ENCODE results near the gene SUPT4H1.

Gene SUPT4H1

DNA sequence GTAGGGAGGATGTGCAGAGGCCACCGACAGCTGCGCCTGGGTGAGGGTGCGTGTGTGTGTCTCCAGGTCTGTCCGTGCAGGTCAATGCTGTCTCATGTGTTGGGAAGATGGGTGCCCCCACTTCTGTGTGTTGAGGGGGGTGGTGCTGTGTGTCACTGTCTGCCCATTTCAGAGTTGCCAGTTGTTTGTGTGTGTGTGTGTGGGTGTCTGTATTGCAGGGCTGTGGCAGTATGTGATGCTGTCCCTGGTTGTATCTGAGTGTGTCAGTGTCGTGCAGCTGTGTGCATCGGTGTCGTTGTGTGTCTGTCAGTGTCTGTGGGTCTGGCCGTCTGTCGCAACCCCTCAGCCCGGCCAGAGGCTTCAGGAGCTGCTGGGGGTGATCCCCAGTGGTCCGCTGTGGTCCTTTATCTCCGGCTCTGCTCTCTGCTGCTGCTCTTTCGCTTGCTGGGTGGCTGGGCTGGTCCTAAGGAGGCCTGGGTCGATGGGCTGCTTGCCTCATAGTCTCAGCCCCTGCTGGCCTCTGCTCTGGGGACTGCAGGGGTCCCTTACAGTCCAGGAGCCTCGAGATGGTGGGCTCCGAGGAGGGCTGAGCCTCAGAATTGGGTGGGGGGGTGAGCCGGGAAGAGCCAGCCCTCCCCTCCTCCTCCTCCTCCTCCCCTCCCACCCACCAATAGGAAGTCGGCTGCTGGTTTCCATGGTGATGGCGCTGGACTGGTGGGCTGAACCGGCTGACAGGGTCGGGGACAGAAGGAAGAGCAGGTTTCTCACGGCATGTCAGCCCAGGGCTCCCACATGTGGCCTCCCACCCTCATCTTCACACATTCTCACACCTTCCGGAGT, 23.6 kb downstream of the SUPT4H1 start, which contains the start of gene TSPOAP1:
TSPOAP1 (minus strand) TSS at position 601 of the 840 bp plus-strand sequence. CDS start 875 bp downstream, outside the sequence.
- DNase-seq, result peak; percentile 90

DNA sequence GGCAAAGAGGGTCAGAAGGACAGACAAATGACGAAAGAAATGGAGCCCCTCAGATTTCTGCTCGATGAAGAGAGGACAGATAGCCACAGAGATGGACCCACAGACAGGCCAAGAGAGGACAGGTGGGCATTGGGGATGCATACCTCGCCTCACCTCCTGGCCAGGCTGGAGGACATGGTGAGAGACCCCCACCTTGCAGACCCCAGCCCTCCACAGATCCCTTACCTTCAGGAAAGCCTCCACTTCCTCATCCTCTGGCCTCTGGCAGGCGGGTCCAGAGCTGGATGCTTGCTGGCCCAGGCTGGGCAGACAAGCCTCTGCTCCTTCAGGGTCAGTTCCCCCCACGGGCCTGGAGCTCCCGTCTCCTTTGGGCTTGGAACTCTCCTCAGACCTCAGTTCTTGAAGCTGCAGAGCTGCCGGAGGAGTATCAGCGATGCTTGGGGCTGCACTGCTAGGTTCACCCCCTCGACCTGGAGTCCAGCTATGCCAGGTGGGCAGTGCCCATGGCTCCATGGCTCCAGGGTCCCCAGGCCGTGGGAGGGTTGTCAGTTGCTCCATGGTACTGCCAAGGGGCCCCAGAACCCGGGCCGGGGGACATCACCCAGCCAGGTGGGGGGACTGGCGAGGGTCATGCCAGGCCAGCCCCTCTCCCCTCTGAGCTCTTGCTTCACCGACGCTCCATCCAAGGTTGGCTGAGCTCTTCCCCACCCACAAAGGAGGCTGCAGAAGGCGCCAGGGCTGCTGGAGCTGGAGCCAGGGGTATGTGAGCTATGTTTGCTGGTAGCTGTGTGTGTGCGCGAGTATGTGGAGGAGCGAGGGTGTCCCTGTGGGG, 24.4 kb downstream of the SUPT4H1 start:
- no peak for DNase-seq

DNA sequence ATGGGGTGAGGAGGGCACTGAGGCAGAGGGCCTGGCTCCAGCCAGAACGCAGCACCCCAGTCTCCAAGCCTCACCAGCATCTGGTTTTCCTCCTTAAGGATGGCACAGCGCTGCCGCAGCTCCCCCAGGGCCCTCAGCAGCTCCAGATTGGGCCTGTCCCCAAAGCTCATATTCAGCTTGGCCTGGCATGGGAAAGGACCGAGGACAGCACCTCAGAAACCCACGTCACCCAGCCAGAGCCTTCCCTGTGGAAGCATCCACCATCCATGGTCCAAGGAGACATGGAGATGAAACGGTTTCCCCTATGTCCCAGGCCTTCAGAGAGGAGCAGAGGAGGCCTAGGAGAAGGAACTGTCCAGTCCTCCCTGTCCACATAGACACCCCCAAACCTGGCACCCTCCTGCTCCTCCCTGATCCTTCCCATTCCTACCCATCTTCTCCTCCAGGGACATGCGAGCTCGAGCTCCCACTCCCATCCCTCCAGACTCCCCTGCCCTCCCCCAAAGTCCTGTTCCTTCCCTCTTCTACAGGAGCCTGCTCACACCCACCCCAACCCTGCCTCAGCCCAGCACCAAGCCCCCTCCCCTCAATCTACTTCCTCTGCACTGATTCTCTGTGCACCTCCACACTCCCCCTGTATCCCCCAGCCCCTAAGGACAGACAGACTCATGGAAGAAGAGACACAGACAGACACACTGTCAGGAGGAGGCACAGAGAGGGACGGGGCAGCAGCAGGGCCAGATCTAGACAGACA, 25.2 kb downstream of the SUPT4H1 start:
- no peak for DNase-seq

DNA sequence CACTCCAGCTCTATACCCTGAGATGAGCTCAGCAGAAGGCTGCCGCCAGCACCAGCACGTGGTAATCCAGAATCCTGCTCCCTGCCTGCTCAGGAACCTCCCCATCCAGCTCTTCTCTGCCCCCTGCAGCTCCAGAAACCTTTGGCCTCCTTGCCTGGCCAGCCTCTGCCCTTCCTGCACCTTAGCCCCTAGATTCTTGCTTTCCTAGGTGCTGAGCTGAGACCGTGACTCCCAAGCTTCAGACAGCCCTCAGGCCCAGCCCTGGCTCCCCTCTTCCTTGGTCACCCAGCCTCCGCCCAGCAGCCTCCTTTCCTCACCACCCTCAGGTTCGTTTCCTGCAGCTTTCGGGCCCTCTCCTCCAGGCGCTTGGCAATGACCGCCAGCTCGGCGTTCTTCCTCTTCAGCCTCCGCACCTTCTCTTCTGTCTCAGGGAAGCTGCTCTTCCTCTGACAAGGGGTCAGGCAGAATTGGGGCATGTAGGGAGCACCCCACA, 26.0 kb downstream of the SUPT4H1 start:
- no peak for DNase-seq

DNA sequence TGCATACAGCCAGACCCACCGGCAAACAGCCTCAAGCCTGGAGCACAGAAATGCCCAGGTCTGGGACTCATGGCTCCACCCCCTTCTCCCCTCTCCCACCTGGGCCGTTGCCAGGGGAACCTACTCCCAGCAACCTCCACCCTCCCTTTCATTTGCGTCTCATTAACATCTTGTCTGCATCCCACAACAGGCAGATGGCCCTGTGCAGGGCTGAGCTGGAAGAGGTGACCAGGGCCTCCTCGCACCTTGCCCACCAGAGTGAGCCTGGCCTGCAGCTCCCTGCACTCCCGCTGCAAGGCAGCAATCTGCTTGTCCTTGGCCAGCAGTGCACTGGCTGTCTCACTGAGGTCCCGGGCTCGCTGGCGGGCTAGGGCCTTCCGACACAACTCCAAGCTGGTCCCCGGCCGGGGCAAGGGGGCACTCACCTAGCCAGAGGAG, 26.7 kb downstream of the SUPT4H1 start:
- peak; percentile 44 for DNase-seq

DNA sequence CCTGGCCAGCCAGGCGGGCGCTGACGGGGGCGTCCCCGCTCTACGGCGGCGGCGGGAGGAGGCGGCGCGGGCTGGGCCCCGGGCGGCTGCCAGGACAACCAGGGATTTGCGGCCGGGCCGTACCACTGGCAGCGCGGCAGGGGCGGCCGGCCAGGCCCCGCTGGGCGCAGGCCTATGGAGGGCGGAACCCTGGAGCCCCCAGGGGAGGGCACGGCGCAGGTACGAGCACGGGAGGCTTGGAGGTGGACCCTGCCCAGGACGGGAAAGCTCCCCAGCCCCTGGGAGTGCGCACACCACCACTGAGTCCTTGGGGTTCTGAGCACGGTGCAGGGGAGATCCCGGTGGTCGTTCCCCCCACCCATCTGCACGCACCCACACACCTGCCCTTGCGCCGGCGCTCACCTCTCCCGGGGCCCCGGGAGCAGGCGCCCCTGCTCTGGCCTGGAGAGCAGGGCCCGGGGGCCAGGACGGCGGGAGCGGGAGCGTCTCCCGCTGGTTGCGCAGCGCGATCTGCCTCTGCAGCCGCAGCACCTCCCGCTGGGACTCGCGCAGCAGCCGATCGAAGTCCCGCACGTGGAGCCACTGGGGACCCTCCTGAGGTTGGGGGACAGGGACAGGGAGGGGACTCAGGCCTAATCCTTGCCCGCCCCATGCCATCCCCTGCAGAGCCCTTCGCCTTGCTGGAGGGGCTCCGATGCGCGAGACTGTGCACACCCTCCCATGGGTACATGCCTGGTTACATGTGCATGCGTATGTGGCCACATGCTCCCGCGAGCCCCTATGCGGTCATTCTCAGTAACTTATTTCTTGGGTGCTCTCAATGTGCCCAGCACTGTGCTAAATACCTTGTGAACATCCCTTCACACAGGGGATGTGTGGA, 27.4 kb downstream of the SUPT4H1 start:
- DNase-seq, result no peak

DNA sequence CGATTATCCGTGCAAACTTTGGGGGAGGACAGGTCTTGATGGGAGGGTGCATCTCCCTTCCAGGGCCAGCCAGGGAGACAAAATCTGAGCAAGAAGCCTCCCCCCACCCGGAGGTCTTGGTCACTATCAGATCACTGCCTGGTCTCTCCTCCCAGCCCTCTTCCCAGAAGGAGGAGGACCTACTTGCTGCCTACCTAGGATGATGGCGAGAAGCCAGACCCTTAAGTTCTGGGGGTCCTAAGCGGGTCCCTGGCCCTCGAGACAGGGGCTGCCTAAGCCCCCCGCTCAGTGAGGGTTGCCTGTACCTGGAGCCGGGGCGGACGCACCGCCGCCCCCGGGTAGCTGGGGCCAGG, 28.0 kb downstream of the SUPT4H1 start:
- DNase-seq, result no peak

DNA sequence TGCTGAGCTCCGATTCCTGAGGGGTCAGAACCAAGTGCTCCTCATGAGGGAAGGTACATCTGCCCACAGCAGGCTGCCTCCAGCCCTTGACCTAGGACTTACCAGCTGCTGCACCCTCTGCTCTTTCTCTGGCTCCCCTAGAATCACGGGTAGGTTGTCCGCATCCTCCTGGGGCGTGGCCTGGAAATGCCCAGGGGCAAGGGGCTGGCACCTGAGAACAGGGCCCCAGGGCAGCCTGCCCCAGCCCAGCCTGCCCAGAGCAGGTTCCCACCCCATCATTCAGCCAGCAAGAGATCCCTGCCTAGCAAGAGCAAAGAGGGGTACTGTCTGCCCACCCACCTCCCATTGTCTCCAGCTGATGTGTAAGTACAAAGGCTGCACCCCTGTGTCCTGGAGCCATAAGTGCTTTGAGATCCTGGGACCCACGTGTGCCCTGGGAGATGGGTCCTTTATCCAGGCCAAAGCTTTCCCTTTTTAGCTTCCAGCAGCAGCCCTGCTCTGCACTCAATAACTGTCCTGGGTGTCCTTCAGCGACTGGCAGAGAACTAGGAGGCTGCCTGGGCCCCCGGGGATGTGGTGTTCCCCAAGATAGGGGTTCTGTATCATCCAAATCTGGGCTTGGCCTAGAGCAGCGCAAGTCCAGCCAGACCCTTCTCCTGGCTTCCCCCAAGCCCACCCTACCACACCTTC, 28.5 kb downstream of the SUPT4H1 start:
- no peak for DNase-seq

DNA sequence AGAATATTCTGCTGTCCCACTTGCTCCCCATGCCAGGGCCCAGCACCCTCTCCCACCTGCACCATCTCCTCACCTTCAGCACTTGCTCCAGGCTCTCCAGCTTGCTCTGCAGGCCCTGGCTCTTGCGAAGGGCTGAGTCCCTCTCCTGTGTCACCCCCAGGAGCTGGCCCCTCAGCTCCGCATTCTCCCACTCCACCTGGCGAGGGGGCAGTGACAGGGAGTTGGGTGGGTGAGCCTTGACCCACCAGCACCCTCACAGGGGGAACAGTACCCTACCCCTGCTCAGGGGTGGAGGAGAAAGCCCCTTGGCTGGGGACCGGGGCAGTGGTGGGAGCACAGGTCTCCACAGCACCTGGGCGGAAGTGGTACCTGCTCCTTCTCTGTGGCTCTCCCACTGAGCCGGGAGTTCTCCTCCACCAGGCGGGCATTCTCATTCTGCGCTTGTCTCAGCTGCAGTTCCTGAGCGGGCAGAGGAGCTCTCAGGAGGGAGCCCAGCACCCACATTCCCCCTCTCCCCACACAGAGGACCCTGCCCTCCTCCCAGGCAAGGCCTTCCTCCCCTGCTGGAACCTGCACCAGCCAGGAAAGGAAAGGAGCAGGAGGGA, 29.3 kb downstream of the SUPT4H1 start:
- no peak for DNase-seq

DNA sequence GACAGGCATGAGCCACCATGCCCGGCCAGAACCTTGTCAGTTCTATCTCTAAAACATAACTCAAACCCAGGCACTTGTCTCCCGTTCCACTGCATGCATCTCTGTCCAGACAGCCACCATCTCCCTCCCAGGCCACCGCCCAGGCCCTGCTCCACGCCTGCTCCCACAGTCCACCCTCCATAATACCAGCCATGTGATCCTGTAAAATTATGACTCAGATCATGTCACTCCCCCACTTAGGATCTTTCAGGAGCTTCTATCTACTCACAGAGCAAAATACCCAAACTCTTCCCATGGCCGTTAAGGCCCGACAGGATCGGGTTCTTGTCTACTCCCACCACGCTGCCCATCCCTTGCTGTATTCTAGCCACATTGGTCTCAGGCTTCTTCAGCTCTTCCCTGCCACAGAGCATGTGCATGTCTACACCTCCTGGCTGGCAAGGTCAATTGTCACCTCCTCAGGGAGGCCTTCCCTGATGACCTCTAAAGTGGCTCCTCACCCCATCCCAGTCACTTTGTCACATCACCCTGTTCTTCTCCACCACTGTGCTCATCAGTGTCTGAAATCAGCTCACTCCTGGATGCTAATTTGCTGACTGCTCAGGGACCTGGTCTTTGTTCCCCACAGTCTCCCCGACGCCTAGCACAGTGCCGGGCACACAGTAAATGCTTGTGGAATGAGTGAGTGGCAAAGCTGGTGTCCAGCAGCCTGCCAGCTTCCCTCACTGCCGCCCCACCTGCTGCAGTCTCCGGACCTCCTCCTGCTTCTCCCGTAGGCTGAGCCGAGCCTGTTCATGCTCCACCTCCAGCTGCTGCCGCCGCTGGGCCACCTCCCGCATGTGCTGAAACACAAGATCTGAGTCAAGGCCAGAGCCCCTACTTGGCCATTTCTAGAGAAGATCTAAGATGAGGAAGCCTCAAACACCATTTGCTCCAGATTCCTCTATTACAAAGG, 30.2 kb downstream of the SUPT4H1 start:
- peak; percentile 5 for DNase-seq

DNA sequence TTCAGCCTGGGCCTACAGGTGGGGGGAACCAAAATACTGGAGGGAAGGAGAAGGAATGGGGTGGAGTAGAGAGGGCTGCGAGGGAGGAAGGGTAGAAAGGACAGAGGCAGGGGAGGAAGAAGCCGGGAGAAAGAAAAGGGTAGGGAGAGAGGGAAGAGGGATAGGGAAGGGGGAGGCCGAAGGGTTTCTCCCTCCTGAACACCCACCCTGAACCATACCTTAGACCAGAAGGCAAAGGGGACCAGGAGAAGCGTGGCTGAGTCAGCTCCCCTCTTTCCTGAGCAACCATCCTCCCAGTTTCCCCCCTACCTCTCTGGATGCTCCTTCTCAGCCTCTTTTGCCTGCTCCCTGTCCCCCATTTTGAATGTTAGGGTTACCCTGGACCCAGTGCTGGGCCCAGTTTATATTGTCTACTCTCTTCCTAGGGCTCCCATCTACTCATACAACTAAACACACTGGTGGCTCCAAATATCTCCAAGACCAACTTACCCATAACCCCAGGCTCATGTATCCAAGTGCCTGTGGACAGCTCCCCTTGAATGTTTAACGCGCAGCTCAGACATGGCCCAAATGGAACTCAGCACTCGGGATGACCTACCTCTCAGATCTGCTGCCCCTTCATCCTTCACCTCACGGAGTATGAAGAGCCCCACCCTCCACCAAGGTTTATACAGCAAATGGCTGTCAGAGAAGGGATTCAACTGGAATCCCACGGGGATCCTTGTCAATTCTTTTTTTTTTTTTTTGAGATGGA, 31.3 kb downstream of the SUPT4H1 start:
- peak; percentile 1 for DNase-seq

DNA sequence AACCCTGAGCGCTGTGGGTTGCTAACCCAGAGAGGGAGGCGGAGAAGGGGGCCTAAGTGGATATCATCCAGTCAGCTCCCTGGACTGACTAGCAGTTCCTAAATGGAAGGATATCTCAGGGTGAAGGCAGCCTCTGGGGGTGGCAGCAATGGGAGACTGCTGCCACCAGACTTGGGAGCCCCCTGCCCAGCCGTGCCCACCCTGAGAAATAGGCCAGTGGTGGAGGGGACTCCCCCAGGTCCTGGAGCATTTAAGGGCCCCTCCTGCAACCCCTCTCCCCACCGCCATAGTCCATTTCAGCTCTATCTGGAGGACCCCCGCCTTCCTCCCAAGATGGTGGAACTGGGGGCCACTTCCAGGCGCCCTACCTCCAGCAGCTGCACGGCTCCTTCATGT, 31.8 kb downstream of the SUPT4H1 start:
- DNase-seq, result peak; percentile 1

DNA sequence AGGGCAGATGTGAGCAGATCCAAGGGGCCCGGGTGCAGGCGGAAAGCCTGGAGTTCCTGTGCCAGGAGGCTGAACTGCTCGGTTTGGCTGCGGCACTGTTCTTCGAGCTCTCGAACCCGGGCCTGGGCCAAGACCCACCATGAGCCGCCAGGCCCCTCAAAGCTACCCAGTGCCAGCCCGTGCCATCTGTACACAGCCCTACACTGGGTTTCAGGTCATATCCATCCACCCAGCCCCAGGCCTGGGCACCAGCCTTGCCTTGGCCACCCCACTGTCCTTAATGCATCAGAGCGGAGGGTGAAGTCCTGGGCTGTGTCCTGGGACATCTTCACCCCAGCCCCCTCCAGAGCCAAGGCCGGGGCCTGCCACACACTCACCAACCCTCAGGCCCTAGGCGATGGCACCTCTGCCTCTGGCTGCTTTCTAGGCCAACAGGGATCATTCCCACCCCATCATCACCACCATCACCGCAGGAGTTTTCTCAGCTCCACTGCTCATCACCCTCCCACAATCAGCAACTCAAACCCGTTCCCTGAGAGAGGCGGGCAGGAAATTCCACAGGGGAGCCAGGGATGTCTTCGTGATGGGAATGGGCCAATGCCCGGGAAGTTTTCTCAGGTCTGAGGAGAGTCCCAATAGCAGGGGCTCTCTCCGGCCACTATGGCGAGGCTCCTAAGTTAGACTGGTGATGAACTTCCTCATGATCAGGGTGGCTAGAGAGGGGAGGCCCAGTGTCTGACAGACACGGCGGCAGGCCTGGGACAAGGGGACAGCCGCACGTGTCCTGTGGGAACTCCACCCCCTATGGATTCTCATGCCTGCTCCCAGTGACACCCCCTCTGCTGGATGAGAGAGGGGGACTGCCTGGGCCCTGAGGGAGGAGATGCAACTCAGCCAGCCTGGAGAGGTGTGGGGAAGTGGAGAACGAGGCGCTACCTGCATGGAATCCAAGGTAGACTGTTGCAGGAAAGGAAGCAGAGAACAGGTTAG, 32.5 kb downstream of the SUPT4H1 start:
- peak; percentile 3 for DNase-seq

DNA sequence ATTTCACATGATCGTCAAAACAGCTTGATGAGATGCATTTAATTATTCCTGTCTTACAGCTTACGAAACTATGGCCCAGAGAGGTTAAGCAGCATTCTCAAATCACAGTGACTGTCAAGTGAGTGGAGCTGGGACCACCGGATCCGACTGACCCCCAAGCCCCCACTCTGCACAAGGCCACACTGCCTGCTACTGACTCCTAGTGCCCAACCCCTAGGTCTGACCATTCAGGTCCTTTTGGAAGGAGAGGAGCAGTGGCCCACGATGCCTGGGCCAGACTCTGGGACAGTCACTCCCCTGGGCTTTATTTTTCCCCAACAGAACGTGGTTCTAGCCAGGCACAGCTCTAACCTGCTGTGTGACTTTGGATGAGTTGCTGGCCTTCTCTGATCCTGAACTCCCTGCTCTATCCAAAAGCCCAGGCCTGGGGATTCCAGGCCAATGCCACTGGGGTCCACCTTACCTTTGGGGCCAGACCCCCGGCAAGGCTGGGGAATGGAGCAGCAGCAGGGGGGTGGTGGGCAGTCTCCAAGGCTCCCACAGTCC, 33.3 kb downstream of the SUPT4H1 start:
- peak; percentile 1 for DNase-seq

DNA sequence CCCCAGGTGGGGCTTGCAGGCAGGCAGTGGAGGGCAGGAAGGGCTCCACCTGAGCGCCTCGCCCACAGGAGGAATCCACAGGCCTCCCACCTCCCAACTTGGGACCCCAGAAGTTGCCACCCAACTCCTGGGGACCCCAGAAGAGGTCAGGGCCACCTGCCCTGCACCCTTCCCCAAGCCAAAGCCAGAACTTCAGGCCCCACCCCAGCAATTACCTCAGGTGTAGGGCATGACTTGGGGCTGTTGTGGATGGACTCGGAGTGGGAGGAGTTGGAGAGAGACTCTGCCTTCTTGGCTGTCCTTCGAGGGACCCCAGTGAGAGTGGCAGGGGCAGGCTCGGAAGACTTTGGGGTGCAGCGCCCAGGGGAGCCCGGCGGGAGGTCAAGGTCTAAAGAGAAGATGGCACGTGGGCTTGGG, 33.9 kb downstream of the SUPT4H1 start:
- DNase-seq, result peak; percentile 3

DNA sequence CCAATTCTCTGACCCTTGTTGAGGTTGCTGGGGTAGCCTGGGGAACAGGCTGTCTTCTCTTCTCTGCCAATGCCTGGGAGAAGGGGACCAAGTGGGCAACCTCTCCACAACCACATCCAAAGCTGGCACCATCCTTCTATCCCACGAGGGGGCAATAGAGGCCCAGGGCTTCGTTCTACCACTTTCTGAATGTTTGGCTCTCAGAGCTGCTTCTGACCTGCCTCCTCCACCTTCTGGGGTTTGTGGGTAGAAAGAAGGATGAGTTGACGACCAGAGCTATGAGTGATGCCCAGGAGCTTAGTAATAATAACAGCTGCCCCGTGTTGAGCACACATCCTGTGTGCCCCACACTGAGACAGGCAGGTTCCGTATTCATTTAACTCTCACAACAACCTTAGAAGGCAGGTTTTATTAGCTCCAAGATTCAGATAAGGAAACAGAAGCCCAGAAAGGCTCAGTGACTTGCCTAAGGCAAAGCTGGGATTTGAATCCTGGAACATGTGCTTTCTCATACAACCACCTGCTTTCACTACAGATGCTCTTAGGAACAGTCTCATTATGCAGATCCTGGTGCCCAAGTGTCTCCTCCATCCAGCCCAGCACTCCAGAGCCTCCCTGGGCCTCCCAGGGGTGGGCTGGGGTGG, 34.5 kb downstream of the SUPT4H1 start:
- peak; percentile 83 for DNase-seq
